GM04503 (cell line): ENCODE results near the gene TACC2.

Source experiments
- DNase-seq: peaks from one replicate; pipeline ENCODE4 v3.0.0-alpha.2; 2012; ENCODE audit warnings: low read depth

TACC2 gene

DNA sequence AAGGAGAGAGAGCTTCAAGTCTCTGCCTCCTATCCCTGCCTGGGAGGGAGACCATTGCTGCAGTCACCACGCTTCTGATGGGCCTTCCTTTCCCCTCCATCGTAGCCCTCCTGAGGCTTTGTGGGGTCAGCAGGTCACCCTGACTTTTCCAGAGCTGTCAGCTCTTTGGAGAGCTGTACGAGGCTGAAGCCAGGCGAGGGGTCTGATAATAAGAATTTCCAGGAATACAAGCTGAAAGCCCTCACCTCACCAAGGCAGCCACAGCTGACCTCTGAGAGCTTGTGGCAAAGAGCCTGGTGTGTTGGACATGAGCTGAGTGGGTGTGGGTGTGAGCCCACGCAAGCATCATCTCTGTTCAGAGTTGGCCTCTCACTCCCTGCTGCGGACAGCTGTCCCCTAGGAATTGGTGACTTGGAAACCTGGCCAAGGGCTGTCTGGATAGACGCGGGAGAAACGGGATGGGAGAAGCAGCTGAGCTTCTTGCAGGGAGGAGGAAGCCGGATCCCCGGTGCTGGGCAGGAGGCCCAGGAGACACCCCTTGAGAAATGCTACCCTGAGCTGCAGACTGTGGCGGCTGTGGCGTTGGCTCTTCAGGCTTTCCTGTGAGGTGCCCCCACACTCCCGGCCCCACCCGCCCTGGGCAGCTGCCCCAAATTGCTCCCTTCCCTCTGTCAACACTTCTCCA, 160.1 kb downstream of the TACC2 start:
- DNase-seq, result no peak

GRCh38 chr10:122149561-122150505, 160.9 kb downstream of the TACC2 start:
- no peak for DNase-seq

DNA sequence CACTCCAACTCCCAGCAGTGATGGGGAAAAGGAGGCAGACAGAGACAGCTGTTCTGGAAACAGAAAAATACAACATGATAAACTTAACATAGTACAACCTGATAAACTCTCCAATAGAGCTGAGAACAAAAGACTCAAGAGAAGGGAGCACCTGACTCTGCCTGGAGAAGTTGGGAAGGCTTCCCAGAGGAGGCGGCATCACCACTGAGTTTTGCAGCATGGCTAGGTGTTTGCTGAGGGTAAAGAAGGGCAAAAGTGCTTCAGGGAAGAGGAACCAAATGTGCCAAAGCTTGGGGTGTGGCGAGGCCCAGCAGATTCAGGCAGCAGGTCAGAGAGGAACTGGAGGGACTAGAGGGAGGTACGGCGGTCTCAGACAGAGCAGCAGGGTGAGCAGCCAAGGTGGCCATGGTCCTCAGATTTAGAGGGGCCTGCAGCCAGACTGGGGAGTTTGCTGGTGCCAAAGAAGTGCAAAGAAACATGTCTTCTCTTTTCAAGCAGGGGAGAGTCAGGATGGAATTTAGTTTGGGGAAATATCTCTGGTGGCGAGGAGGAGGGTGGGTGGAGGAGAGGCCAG, 162.2 kb downstream of the TACC2 start:
- no peak for DNase-seq

DNA sequence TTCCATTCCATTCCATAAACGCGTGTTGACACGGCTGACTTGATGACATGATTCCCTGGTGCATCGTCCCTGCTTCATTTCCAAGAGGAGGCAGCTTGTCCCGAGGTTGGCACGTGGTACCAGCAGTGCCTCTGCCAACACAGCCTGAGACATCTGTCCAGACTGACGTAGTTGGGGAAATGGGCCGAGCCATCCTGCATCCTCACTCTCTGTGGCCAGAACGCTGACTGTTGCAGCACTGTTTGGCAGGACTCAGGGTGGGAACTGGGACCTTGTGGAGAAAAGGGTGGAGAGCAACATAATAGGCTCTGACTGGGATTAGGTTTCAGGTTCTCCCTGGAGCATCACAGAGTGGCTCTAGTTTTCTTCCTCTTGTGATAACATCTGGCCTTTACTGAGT, 163.6 kb downstream of the TACC2 start:
- peak; percentile 67 for DNase-seq

DNA sequence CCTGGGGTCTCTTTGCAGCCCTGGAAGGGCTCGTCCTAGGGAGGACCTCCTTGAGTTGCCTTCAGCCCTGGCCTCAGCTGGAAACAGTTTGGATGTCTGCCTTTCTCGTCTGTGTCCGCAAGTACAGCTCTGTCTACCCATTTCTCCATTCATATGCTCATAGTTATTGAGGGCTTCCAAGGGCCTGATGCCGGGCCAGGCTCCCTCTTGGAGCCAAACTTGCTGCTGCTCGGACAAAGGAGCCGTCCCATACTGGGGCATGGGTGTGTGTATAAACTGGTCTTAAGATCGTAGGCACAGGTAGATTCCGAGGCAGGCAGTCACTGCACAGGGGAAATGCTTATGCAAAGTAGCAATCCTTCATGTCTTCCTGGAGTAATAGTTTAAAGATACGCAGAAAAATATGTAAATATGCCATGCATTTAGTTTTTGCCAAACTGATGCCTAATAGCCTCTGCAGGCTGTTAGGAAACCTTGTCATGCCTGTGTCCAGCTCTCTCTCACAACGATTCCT, 165.1 kb downstream of the TACC2 start:
- DNase-seq, result no peak

- DNase-seq, result peak; percentile 37
Measured at GRCh38 chr10:122154545-122155366, 165.8 kb downstream of the TACC2 start.

DNA sequence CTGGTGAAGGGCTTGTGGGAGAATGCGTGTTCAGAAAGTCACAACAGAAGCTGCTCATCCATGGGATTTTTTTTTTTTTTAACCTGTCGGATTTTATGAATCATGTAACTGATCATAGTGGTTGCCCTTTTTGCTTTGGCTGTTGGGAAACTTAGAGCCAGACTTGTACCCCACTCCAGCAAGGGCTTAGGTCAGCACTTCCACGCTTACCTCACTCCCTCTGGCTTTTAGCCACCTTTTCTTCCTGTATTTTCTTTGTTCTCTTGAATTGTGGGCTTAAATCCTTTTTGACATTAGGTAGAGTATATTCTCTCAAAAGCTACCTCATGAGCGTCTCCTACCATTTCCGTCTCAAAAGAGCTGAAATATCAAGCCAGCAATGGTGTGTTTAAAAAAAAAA, 168.5 kb downstream of the TACC2 start:
- DNase-seq, result no peak

DNA sequence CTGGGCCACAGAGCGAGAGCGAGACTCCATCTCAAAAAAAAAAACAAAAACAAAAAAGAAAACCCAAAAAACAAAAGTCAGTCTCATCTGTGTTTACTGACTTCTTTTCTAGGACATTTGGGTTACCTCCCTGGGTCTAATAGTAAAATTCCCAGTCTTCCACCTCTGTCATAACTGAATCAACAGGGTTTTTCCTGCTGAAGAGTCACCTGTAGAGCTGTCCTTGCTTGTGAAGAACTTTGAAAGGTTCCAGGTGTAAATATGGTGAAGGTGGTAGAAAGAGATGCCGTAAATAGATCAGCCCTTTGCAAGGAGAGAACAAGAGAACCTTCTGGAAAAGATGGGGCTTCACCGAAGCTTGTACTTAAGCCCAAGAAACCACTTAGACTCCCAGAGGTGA, 169.4 kb downstream of the TACC2 start:
- no peak for DNase-seq

DNA sequence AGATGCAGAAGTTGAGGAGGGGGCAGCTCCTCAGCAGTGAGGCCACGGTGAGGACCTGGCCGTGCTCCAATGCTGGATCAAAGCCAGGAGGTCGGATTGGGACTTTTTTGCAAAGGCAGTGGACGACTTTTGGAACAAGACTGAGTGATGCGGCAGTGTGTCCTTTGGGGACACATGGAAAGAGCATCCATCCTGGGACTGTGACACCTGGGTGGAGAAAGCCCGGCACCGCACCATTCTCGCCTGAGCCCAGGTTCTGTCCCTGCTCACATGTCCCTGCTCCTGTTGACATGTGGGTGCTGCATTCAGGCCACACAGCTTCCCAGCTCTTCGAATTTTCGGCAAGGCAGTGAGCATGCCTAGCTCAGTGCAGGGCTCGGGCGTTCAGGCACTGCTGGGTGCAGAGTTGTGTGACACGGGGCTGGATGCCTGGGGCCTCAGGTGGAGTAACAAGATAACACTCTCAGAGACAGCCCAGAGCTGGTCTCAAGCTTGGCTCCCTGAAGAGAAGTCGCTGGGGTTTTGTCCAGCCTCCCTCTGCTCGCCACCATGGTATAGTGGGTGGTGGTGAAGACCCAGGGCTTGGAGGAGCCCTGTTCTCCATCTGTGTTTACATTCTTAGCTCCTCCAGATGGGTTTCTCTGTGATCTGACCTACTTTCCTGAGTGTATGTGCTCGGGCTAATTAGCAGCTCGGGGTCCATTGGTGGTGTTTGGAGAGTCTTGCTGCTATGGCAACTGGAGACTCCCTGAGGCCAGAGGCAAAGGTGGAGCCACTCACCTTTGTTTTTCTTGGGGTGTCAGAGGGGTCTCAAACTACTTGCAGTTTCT, 170.4 kb downstream of the TACC2 start:
- no peak for DNase-seq

GRCh38 chr10:122161795-122162194, 172.8 kb downstream of the TACC2 start:
- DNase-seq, result no peak

GRCh38 chr10:122162671-122163173, 173.8 kb downstream of the TACC2 start:
- DNase-seq, result no peak

DNA sequence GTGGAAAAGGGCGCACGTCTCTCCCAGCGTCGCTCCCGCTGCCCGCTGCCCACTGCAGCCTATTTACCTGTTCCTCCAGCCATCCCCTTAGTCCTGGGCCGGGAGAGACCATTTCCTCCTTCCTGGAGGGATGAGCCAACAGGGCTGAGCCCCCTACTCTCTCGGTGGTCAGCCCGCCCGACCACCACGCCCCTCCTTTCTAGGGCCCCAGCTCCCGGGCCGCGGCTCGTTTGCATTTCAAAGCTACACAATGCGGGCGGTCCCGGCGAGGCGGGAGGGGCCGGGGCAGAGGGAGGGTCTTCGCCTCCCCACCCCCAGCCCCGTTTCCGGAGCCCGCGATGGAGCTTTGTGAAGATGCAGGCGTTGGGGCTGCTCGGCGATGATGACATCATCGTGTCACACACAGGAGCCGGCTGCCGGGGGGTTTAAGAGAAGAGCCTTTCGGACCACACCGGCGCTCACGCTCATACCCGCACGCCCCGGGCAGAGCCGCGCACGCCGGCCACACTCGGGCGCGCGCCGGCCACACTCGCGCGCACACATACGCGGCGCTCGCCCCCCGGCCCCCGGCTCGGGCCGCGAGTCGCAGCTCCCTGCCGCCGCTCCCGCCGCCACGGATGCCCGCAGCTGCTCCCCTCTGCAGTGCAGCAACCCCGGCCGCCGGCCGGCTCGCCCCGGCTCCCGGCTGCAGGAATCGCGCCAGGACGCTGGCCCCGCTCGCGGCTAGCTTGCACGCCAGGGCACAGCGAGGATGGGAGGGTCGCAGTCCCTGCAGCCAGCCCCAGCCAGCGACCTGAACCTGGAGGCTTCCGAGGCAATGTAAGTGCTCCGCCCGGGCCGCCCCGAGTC, 174.4 kb downstream of the TACC2 start:
- DNase-seq, result no peak

GRCh38 chr10:122164023-122164601, 175.1 kb downstream of the TACC2 start:
- no peak for DNase-seq

- DNase-seq, result no peak
Measured at GRCh38 chr10:122164815-122165483, 176.0 kb downstream of the TACC2 start.

DNA sequence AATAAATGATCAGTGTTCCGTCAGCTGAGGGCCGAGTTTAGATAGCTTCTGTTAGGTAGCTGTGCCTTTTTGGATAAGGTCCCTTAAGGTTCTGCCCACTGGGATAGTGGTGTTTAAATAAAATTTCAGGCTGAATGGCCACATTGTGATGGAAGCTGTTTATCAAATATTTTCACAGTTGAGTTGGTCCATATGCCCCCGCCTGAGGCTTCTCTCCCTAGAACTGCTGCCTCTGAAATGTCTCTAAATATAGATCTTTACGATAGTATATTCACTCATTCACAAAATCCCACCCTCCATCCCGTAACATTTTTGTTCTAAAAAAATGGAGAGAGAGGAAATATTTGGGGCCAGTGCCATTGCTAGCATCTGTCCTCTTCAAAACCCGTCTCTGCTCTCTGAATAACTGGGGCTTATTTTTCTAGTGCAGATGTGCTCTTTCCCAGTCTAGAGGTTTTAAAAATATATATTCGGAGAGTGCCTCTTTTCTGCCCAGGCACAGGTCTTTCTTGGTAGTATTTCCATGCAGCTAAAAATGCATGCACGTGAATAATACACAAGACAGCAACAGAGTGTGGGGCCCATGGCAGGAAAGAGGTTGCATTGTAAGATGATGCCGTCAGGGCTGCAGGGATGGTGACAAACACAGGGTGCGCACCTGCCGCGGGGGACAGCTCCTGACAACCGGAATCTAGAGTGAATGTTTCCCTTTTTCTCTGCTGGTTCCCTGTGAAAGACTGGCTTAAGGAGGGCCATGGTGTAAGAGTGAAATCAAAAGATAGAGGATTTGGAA, 176.7 kb downstream of the TACC2 start:
- DNase-seq, result no peak

GRCh38 chr10:122168101-122168500, 179.1 kb downstream of the TACC2 start:
- DNase-seq, result no peak

GRCh38 chr10:122168598-122169394, 179.8 kb downstream of the TACC2 start:
- DNase-seq, result no peak
